ENCODE data around the gene CSTPP1.
"Not testable (repeated sequence)": the region's sequence is repeated elsewhere in the genome, so short reads cannot be mapped to it uniquely, and the experiment has no call there.

Gene CSTPP1

DNA sequence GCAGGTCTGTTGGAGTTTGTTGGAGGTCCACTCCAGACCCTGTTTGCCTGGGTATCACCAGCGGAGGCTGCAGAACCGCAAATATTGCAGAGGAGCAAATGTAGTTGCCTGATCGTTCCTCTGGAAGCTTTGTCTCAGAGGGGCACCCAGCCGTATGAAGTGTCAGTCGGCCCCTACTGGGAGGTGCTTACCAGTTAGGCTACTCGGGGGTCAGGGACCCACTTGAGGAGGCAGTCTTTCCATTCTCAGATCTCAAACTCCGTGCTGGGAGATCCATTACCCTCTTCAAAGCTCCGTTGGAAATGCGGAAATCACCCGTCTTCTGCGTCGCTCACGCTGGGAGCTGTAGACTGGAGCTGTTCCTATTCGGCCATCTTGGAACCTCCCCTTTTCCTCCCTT lies 61.2 kb downstream of the CSTPP1 start:
- not testable (repeated sequence) for DNase-seq

DNA sequence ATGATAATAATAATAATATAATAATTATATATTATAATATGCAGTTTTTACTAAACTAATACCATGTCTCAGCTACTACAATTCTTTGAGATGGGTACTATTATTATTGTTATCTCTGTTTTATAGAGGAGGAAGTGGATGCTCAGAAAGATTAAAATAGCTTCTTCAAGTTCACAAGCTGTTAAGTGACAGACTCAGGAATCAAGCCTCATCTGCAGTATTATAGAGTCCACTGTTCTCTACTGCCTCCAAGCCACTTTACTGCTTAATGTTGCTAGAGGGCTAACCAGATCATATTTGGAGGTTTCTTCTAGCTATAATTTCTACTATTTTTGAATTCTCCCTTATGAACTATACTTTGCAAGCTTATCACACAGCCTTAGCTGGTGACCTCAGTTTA lies 62.7 kb downstream of the CSTPP1 start:
- DNase-seq: peak in 1 of 2 experiments; percentile 4

DNA sequence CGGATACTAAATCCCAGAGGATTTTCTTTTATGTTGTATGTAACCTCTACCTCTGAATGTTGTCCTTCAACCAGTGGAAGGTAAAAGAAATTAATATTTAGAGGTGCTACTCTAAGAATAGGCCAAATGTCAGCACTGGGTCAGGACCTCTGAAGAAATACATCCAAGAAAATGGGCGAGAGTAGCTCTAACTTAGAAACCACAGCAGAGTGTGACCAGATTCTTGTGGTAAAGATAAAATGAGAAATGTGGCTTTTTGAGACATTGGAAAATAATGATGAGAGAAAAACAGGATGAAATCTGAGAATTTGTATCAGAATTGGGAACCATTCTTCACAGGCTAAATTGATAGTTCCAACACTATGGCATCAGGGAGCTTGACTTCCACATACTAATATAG lies 63.5 kb downstream of the CSTPP1 start:
- no peak for DNase-seq

- no peak for DNase-seq
These were observed 65.2 kb downstream of the CSTPP1 start for GRCh38 chr11:47001781-47002181.

GRCh38 chr11:47002390-47002789 lies 65.8 kb downstream of the CSTPP1 start:
- DNase-seq: peak; percentile 24 to 44

DNA sequence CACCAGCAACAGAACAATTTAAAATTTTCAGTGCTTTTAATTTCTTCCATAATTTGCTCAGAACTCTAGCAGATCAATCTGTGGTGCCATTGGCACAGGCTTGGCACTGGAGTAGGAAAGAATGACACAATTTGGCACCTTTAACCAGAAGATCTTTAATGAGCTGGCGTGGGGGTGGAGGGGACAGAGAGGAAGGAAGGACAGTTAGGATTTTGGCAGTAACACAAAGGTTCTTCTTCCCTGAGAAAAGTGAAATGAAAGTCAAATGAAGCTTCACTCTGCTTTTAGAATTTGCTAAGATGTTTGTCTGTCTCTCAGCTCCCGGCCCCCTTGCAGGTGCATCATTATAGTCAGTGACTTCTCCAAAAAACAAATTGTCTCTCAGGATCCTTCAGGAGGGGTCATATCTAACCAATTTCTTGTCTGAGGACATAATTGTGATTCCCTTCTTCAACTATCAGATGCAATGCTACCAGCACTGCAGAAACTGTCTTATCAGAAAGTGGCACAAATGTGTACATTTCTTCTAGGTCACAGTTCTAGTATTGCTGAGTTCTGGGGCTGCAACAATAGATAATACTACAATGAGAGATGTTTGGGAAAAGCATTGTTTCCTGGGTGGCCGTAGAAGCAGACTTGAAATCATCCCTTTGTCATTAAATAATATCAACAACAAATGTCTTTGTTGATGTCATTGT lies 66.8 kb downstream of the CSTPP1 start:
- DNase-seq: peak; percentile 40 to 47

DNA sequence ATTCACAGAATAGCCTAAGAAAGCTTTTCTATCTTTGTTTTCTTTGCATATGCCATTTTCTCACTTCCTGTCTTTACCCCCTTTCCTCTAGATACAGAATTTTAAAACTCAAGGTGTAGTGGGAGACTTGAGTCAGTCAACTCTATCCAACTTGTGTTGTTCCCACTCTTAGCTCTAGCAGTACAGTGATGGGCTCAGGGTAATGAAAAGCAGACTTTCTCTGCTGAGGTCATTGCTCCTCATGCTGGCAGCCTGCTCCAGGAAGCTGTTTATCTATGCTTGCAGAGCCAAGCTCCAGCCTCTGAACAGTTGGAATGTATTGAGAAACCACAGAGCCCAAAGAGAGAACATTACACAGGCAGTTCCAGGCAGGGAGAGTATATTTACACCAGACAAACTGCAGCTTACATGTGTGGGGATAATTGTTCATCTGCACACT lies 68.1 kb downstream of the CSTPP1 start:
- peak; percentile 89 to 94 for DNase-seq

DNA sequence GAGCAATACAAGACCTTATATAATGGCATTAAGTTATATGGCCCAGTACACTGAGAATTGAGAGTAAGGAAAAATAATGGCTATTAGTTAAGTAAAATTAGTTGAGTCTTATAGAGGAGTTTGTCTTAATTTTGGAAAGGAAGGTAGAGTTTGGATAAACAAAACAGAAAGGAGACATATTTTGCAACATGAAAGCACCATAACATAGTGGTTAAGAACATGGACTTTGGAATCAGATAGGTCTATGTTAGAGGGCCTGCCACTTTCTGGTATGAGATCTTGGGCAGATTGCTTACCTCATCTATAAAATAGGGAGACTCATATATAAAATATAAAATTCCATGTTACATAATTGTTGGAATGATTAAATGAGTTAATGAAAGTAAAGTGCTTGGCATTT lies 68.9 kb downstream of the CSTPP1 start:
- DNase-seq: no peak

GRCh38 chr11:47007579-47007978 lies 71.0 kb downstream of the CSTPP1 start:
- DNase-seq: no peak

GRCh38 chr11:47010179-47010578 lies 73.6 kb downstream of the CSTPP1 start:
- no peak for DNase-seq

GRCh38 chr11:47014097-47014496 lies 77.5 kb downstream of the CSTPP1 start:
- DNase-seq: no peak

DNA sequence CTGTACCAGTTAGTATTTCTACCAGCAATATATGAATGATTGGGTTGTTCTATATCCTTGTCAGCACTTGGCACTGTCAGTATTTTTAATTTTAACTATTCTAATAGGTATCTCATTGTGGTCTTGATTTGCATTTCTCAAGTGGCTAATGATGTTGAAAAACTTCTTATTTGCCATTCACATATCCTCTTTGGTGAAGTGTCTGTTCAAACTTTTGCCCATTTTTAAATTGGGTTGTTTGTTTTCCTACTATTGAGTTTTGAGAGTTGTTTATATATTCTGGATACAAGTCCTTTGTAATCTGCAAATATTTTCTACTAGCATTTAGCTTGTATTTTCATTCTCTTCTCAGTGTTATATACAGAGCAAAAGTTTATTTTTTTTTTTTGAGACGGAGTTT lies 82.1 kb downstream of the CSTPP1 start:
- DNase-seq: no peak

- no peak for DNase-seq
These were observed 84.4 kb downstream of the CSTPP1 start for GRCh38 chr11:47020793-47021526.

GRCh38 chr11:47021527-47021818 lies 84.9 kb downstream of the CSTPP1 start:
- DNase-seq: no peak

- no peak for DNase-seq
These were observed 85.4 kb downstream of the CSTPP1 start for GRCh38 chr11:47021965-47022364.

- DNase-seq: no peak
These were observed 91.9 kb downstream of the CSTPP1 start for GRCh38 chr11:47028195-47029093.

GRCh38 chr11:47033439-47033838 lies 96.9 kb downstream of the CSTPP1 start:
- no peak for DNase-seq

DNA sequence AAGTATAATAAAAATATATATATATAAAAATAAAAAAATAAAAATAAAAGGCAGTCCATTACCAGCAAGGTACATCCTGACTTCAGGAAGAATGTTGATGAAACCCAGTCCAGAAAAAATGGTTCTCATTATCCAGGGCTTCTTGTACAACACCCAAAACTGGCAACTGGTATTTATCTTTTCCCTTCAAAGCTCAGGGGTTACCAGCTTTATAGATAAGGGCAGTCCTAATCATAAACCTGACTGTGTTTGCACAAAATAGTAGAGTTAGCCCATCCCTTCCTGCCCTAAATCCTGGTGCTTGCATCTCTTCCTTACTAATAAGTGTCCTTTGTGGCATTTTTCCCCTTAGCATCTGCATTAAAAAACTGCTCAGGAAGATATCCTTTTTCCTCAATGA lies 97.5 kb downstream of the CSTPP1 start:
- no peak for DNase-seq

DNA sequence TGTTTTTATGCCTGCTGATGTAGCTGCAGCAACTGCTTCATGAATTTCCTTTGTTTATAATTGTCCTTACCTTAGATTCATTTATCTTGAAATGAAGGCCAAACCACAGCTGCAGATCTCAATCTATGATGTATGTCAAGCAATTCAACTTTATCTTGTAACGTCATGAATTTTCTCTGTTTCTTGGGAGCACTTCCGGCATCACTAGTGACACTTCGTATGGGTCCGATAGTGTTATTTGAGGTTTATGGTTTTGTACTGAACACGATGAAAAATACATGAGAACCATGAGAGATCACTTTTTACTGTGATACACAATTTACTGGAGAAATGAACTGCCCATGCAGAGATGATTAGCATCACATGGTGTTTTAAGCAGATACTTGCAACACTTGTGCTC lies 98.5 kb downstream of the CSTPP1 start:
- DNase-seq: no peak

- no peak for DNase-seq
These were observed 107.6 kb downstream of the CSTPP1 start for GRCh38 chr11:47044119-47044518.

- no peak for DNase-seq
These were observed 111.4 kb downstream of the CSTPP1 start for GRCh38 chr11:47047972-47048371.

GRCh38 chr11:47050284-47050683 lies 113.7 kb downstream of the CSTPP1 start:
- DNase-seq: no peak

DNA sequence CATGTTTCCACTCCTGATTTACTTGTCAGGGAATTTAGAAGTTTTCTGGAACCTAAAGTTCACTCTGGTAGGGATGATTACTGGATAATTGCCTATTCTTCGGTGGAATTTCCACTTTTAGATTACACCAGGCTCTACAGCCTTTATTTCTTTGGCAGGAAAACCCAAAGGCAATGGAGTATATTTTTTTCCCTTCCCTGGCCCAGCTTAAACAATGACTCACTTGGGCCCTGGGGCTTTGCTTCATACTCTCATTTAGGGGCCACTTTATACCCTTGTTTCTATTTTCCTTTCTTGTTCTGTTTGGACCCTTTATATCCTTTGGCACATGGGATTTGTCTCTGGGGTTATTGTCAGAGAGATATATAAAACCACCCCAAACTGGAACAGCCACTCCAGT lies 114.7 kb downstream of the CSTPP1 start:
- no peak for DNase-seq

DNA sequence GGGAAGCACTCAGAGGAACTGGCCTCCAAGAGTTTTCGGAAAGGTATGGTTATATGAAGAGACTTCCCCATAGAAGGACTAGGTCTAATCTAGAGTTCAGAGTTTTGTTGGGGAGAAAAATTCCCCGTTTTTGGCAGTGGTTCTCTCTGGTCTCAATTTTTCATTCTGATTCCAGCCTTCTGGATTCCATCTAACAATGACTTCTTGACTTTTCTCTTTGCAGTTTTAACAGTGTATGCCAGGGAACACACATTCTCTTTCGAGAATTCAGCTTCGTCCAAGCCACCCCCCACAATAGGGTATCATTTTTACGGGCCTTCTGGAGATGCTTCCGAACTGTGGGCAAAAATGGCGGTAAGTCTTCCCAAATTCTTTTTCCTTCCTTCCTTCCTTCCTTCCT lies 115.6 kb downstream of the CSTPP1 start:
- no peak for DNase-seq
